Lung (tissue), 12 donors: ENCODE measurements around the gene MIF. TPM values are rescaled to one million over a fixed set of nuclear protein-coding genes. Genes with fewer than 3 reads are reported as not detected.

Source experiments
- ATAC-seq: fragments of 200-7000 bp; cut with Tn5 transposase; one replicate; pipeline ENCODE4 v1.9.1; 2020; ENCODE audit warnings: moderate number of reproducible peaks; ENCODE audit not compliant: insufficient read depth, low FRiP score
- DNase-seq, 3 donors: peaks; one replicate each; pipeline ENCODE4 v3.0.0-alpha.2; 2013 to 2017
- H3K27ac ChIP-seq, 2 donors: one replicate each; pipeline ENCODE4 v1.5.1; 2013; ENCODE audit warnings: mild to moderate bottlenecking in 2 of 2, moderate library complexity in 2 of 2, control low read depth in 1 of 2, inconsistent platforms in 1 of 2, low read depth in 1 of 2, low read length in 1 of 2
- H3K27me3 ChIP-seq, 3 donors: one replicate each; pipeline ENCODE4 v1.5.1; 2013; ENCODE audit warnings: low read length in 2 of 3; ENCODE audit not compliant: control insufficient read depth in 3 of 3, insufficient read depth in 3 of 3
- H3K36me3 ChIP-seq, 4 donors: one replicate each; pipeline ENCODE4 v1.5.1; 2013; ENCODE audit warnings: low read length in 4 of 4, mild to moderate bottlenecking in 1 of 4, moderate library complexity in 1 of 4; ENCODE audit not compliant: control insufficient read depth in 4 of 4, insufficient read depth in 4 of 4
- H3K4me1 ChIP-seq, 5 donors: one replicate each; pipeline ENCODE4 v1.5.1; 2013; ENCODE audit warnings: low read length in 5 of 5, mild to moderate bottlenecking in 2 of 5, moderate library complexity in 1 of 5; ENCODE audit not compliant: control insufficient read depth in 5 of 5, insufficient read depth in 5 of 5
- H3K4me3 ChIP-seq: one replicate; pipeline ENCODE4 v1.5.1; 2013; ENCODE audit warnings: mild to moderate bottlenecking, control low read depth, moderate library complexity
- H3K9ac ChIP-seq, 2 donors: one replicate each; pipeline ENCODE4 v1.5.1; 2013; ENCODE audit warnings: low read length in 2 of 2, control low read depth in 1 of 2; ENCODE audit not compliant: insufficient read depth in 1 of 2
- H3K9me3 ChIP-seq, 4 donors: one replicate each; pipeline ENCODE4 v1.5.1; 2013; ENCODE audit warnings: low read length in 3 of 4, mild to moderate bottlenecking in 1 of 4, moderate library complexity in 1 of 4; ENCODE audit not compliant: control insufficient read depth in 4 of 4, insufficient read depth in 3 of 4
- CTCF ChIP-seq: IDR thresholded peaks from 2 replicates; pipeline ENCODE4 v1.5.1; 2012; ENCODE audit warnings: mild to moderate bottlenecking; ENCODE audit errors: control extremely low read depth, extremely low read depth
- WGBS, 2 donors: extraction: QIAGEN DNeasy Blood & Tissue Kit; methylation state at CpG; one replicate each; pipeline ENCODE4 v1.1.7; 2013; 5-methylcytosine and 5-hydroxymethylcytosine counted together
- polyA plus RNA-seq, 2 donors: library from polyadenylated mRNA; stranded (reverse); fragments of 200-250 nt; gene quantifications; one replicate each; pipeline ENCODE4 v1.2.1, GENCODE V29; 2013
- total RNA-seq, 2 donors: library from RNA; depleted of rRNA in 1 of 2; stranded (reverse); fragments of >200 nt in 1 of 2; gene quantifications; one replicate each; pipeline ENCODE4 v1.2.1, GENCODE V29; 2014 to 2021
- donor health status: control.
- donor health status: control.
- donor health status: Bipolar disorder and iron deficiency.
- donor health status: healthy.
- donor health status: DM: yes; HTN: yes; CAD: no.

MIF gene
- total and polyA plus RNA-seq, 4 donors = 71.8 to 887 (median 801) TPM

- Histone ChIP-seq H3K9me3 (no peaks in the 10 kb centered on the region), H3K4me1 (peaks cover 6 to 25% (median 13%) of the 10 kb centered on the region in 5 donors), H3K27me3 (no peaks in the 10 kb centered on the region), H3K4me3 (no peak overlapping the region), H3K36me3 (no peaks in the 10 kb centered on the region), H3K9ac (no peak overlapping the region), H3K27ac (peak overlapping the region in 1 of 2 donors; percentile 25)
- ATAC-seq (no peak), DNase-seq (no peak)
- WGBS, 2 donors = 78 to 82% methylated on average over 7 of the region's 7 CpGs
- TF ChIP-seq CTCF = no peak
These were observed 48.1 kb upstream of the MIF start for GRCh38 chr22:23846081-23846469.

GRCh38 chr22:23847310-23847920 is 46.8 kb upstream of the MIF start:
- no peak for ATAC-seq
- 92 to 94% methylated on average over 18 of the region's 18 CpGs for WGBS, 2 donors
- no peak overlapping the region for H3K9ac ChIP-seq

GRCh38 chr22:23847991-23848864 is 46.0 kb upstream of the MIF start:
- H3K36me3 ChIP-seq = no peaks in the 10 kb centered on the region
- no peaks in the 10 kb centered on the region for H3K27me3 ChIP-seq
- ATAC-seq = no peak
- H3K4me3 ChIP-seq = no peak overlapping the region
- no peak overlapping the region for H3K9ac ChIP-seq
- peaks cover 4 to 13% (median 9%) of the 10 kb centered on the region in 5 donors for H3K4me1 ChIP-seq
- WGBS, 2 donors = 80 to 84% methylated on average over 24 of the region's 24 CpGs
- no peak for TF ChIP-seq CTCF
- no peak overlapping the region for H3K27ac ChIP-seq
- DNase-seq = no peak
- H3K9me3 ChIP-seq = no peaks in the 10 kb centered on the region

More at GRCh38 chr22:23847310-23847920, 46.8 kb upstream of the MIF start:
- H3K36me3 ChIP-seq = no peaks in the 10 kb centered on the region
- peaks cover 6 to 17% (median 10%) of the 10 kb centered on the region in 5 donors for H3K4me1 ChIP-seq
- TF ChIP-seq CTCF = no peak
- H3K9me3 ChIP-seq = no peaks in the 10 kb centered on the region
- H3K4me3 ChIP-seq = no peak overlapping the region
- no peak for DNase-seq
- H3K27ac ChIP-seq = no peak overlapping the region
- no peaks in the 10 kb centered on the region for H3K27me3 ChIP-seq
